SK-N-SH (cell line): ENCODE data around the gene CACNA1E. TPM values are rescaled to one million over a fixed set of nuclear protein-coding genes. Genes with fewer than 3 reads are reported as not detected.

Source experiments
- CTCF ChIA-PET: fragments of 300-600, 350-600 bp; formaldehyde crosslinking; extraction: SDS; loops from one replicate; lab custom pipeline; 2021; lab: Yijun Ruan, JAX
- POLR2A ChIA-PET: fragments of 350-600 bp; sonication (Branson Sonifier 250); formaldehyde crosslinking; extraction: SDS; loops from one replicate; lab custom pipeline; 2020; ENCODE audit warnings: antibody characterized with exemption, inconsistent platforms; lab: Yijun Ruan, JAX
- DNase-seq: peaks from one replicate; pipeline ENCODE4 v3.0.0; 2012
- H2AFZ ChIP-seq: fragments of 200-600 bp; sonication (generic); 2 replicates; pipeline ENCODE4 v1.8.1; 2016; ENCODE audit warnings: antibody characterized with exemption, mild to moderate bottlenecking, low read depth
- H3F3A ChIP-seq: fragments of 200-600 bp; sonication (generic); replicated peaks from 2 replicates; pipeline ENCODE3; 2016; ENCODE audit warnings: antibody characterized with exemption, mild to moderate bottlenecking; ENCODE audit not compliant: insufficient read depth
- H3K27ac ChIP-seq, 2 experiments: fragments of 200-500 bp in 1 of 2; fragments of 200-600 bp in 1 of 2; sonication (Bioruptor generic) in 1 of 2; sonication (generic), shearing (Covaris generic) in 1 of 2; 2 replicates each; pipeline versions ENCODE4 v1.5.1 to v1.6.1; 2014 to 2016; ENCODE audit warnings: low read depth in 2 of 2, inconsistent platforms in 1 of 2, low read length in 1 of 2, mild to moderate bottlenecking in 1 of 2, mixed read lengths in 1 of 2
- H3K27me3 ChIP-seq: fragments of 200-600 bp; sonication (generic), shearing (Covaris generic); 2 replicates; pipeline ENCODE4 v1.6.1; 2016; ENCODE audit warnings: mixed run types; ENCODE audit not compliant: insufficient read depth
- H3K36me3 ChIP-seq, 2 experiments: fragments of 200-500 bp in 1 of 2; fragments of 200-600 bp in 1 of 2; sonication (Bioruptor generic) in 1 of 2; sonication (generic) in 1 of 2; replicated peaks in 1 of 2; 2 replicates each; pipeline versions ENCODE3 to v1.5.1; 2014 to 2016; ENCODE audit warnings: low read length in 1 of 2, mild to moderate bottlenecking in 1 of 2; ENCODE audit not compliant: insufficient read depth in 2 of 2, control insufficient read depth in 1 of 2
- H3K4me1 ChIP-seq, 2 experiments: fragments of 200-500 bp in 1 of 2; fragments of 200-600 bp in 1 of 2; sonication (Bioruptor generic) in 1 of 2; sonication (generic), shearing (Covaris generic) in 1 of 2; 2 replicates each; pipeline versions ENCODE4 v1.5.1 to v1.6.1; 2014 to 2016; ENCODE audit warnings: low read depth in 1 of 2, low read length in 1 of 2, mixed run types in 1 of 2; ENCODE audit not compliant: insufficient read depth in 2 of 2, control insufficient read depth in 1 of 2
- H3K4me2 ChIP-seq: fragments of 200-600 bp; sonication (generic), shearing (Covaris generic); 2 replicates; pipeline ENCODE4 v1.6.1; 2017; ENCODE audit warnings: mixed run types
- H3K4me3 ChIP-seq, 2 experiments: fragments of 200-500 bp in 1 of 2; fragments of 200-600 bp in 1 of 2; sonication (Bioruptor generic) in 1 of 2; sonication (generic), shearing (Covaris generic) in 1 of 2; 2 replicates each; pipeline versions ENCODE4 v1.5.1 to v1.8.1; 2014 to 2016; ENCODE audit warnings: low read depth in 2 of 2, inconsistent platforms in 1 of 2, low read length in 1 of 2, mild to moderate bottlenecking in 1 of 2, mixed read lengths in 1 of 2, moderate library complexity in 1 of 2
- H3K79me2 ChIP-seq: fragments of 200-600 bp; sonication (generic); 2 replicates; pipeline ENCODE4 v1.8.1; 2017; ENCODE audit warnings: mild to moderate bottlenecking; ENCODE audit not compliant: insufficient read depth
- H3K9ac ChIP-seq: fragments of 200-600 bp; sonication (generic); 2 replicates; pipeline ENCODE4 v1.6.1; 2017; ENCODE audit warnings: mixed run types
- H3K9me2 ChIP-seq: fragments of 200-600 bp; sonication (generic); 2 replicates; pipeline ENCODE4 v1.6.1; 2017; ENCODE audit warnings: mixed run types
- H3K9me3 ChIP-seq: fragments of 200-600 bp; sonication (generic); 2 replicates; pipeline ENCODE4 v1.6.1; 2017; ENCODE audit warnings: mixed run types, mild to moderate bottlenecking, moderate library complexity
- H4K20me1 ChIP-seq: fragments of 200-600 bp; sonication (generic); 2 replicates; pipeline ENCODE4 v1.6.1; 2017; ENCODE audit warnings: mild to moderate bottlenecking, mixed run types; ENCODE audit not compliant: insufficient read depth
- EP300 ChIP-seq, 2 experiments: IDR thresholded peaks; 2 replicates each; pipeline versions ENCODE4 v1.4.0 to v1.6.1; 2012; ENCODE audit warnings: borderline replicate concordance in 1 of 2, low read depth in 1 of 2, low read length in 1 of 2
- IRF3 ChIP-seq: fragments of 150-350 bp; IDR thresholded peaks from 2 replicates; pipeline ENCODE4 v1.6.1; 2016; ENCODE audit warnings: mild to moderate bottlenecking, low read depth, low read length
- MAX ChIP-seq: IDR thresholded peaks from 2 replicates; pipeline ENCODE4 v1.4.0; 2012; ENCODE audit warnings: low read depth
- MEF2A ChIP-seq: IDR thresholded peaks from 2 replicates; pipeline ENCODE4 v1.4.0; 2012; ENCODE audit warnings: low read depth, borderline replicate concordance
- MXI1 ChIP-seq: IDR thresholded peaks from 2 replicates; pipeline ENCODE4 v1.6.1; 2012; ENCODE audit warnings: mild to moderate bottlenecking, low read depth, low read length, improper control_type of control experiment
- NFIC ChIP-seq: IDR thresholded peaks from 2 replicates; pipeline ENCODE4 v1.4.0; 2012; ENCODE audit warnings: borderline replicate concordance
- PBX3 ChIP-seq: IDR thresholded peaks from 2 replicates; pipeline ENCODE4; 2012
- REST ChIP-seq: IDR thresholded peaks from 2 replicates; pipeline ENCODE4 v1.6.1; 2012; ENCODE audit warnings: mild to moderate bottlenecking, low read depth, low read length, moderate library complexity
- RXRA ChIP-seq: IDR thresholded peaks from 2 replicates; pipeline ENCODE4 v1.4.0; 2012; ENCODE audit warnings: low read depth, mild to moderate bottlenecking, borderline replicate concordance
- TEAD4 ChIP-seq: IDR thresholded peaks from 2 replicates; pipeline ENCODE4 v1.4.0; 2012; ENCODE audit warnings: mild to moderate bottlenecking, borderline replicate concordance; ENCODE audit not compliant: insufficient read depth
- ZBTB33 ChIP-seq: IDR thresholded peaks from 2 replicates; pipeline ENCODE4 v1.4.0; 2012; ENCODE audit warnings: low read depth, borderline replicate concordance
- WGBS: methylation state at CpG from one replicate; pipeline ENCODE4 v1.1.6; 2017; ENCODE audit warnings: low lambda C conversion rate; 5-methylcytosine and 5-hydroxymethylcytosine counted together
- polyA plus RNA-seq, 3 experiments: library from polyadenylated mRNA; depleted of rRNA; stranded (reverse); fragments of >200 nt; gene quantifications; 2 replicates each; pipeline ENCODE4 v1.2.3, GENCODE V29; 2012

The CACNA1E gene
- polyA plus RNA-seq, 1 of the 3 experiments (the other 2 are of a cell fraction): not detected

GRCh38 chr1:181798191-181798926, 315.0 kb downstream of the CACNA1E start:
- Histone ChIP-seq H3K9me3 (no peaks in the 10 kb centered on the region), H3K4me2 (no peak overlapping the region), H3K27ac (no peak overlapping the region), H3K79me2 (no peaks in the 10 kb centered on the region), H3F3A (no peaks in the 10 kb centered on the region), H3K4me3 (no peak overlapping the region), H3K36me3 (no peaks in the 10 kb centered on the region), H3K9ac (no peak overlapping the region), H3K27me3 (no peaks in the 10 kb centered on the region), H2AFZ (no peak overlapping the region), H3K9me2 (no peaks in the 10 kb centered on the region), H3K4me1 (no peaks in the 10 kb centered on the region), H4K20me1 (no peaks in the 10 kb centered on the region)
- no peak for TF ChIP-seq REST
- TF ChIP-seq NFIC: no peak
- TF ChIP-seq MEF2A: no peak
- TF ChIP-seq MAX: no peak
- TF ChIP-seq PBX3: no peak
- no peak for TF ChIP-seq RXRA
- WGBS: 57% methylated on average over 30 of the region's 32 CpGs
- ChIA-PET CTCF (no interaction called here), POLR2A (no interaction called here)
- DNase-seq: no peak

- POLR2A ChIA-PET: no interaction called here
- H3K27me3 ChIP-seq: no peaks in the 10 kb centered on the region
- H3K4me2 ChIP-seq: no peak overlapping the region
- CTCF ChIA-PET: no interaction called here
- H3K4me1 ChIP-seq: no peaks in the 10 kb centered on the region
- no peak overlapping the region for H2AFZ ChIP-seq
- no peak overlapping the region for H3K27ac ChIP-seq
- no peaks in the 10 kb centered on the region for H4K20me1 ChIP-seq
- no peaks in the 10 kb centered on the region for H3K36me3 ChIP-seq
- no peak overlapping the region for H3K9ac ChIP-seq
- WGBS: 0% methylated on average over 1 of the region's 1 CpG
- H3K9me3 ChIP-seq: no peaks in the 10 kb centered on the region
- no peaks in the 10 kb centered on the region for H3K79me2 ChIP-seq
- H3F3A ChIP-seq: no peaks in the 10 kb centered on the region
- DNase-seq: no peak
- no peak for TF ChIP-seq IRF3
- TF ChIP-seq MXI1: no peak
- no peak for TF ChIP-seq ZBTB33
- no peak for TF ChIP-seq TEAD4
- no peak for TF ChIP-seq EP300 (IDR thresholded peaks at IDR 0.05; ENCODE audit: borderline replicate concordance in 1 of 2, low read depth in 1 of 2, low read length in 1 of 2)
- no peak overlapping the region for H3K4me3 ChIP-seq
- no peaks in the 10 kb centered on the region for H3K9me2 ChIP-seq
Observed at GRCh38 chr1:181801617-181802016, 318.3 kb downstream of the CACNA1E start.
